Activated naive CD4-positive, alpha-beta T cell (primary cell): ENCODE data around the gene CCDC187.
"Not testable (repeated sequence)": the region's sequence is repeated elsewhere in the genome, so short reads cannot be mapped to it uniquely, and the experiment has no call there.

ENCODE experiments used
- DNase-seq, 4 experiments: peaks; one replicate each; lab custom pipeline; 2025; lab: John Stamatoyannopoulos, UW

The CCDC187 gene

DNA sequence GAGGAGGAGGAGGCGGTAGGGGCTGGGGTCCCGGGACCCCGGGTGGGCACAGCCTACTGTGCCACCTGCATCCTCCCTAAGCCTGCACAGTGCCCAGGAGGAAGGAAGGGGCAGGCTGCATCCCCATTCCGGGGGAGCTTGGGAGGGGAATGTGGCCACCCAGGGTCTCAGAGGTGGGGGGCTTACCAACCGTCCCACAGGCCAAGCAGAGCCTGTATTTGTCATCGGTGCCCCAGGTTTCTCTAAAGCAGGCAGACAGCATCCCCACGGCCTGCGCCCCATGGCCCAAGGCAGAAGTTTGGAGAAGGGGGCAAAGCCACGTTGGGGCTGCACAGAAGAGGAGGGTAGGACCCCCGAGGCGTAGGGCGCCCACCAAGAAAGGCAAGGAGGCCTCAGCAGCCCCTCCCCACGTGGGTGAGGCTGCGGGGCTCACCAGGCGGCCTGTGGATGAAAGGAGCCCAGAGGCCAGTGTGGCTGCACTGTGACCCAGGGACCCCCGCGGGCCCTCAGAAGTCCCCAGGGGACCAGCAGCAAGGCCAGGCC, 22.9 kb upstream of the CCDC187 start:
- no peak for DNase-seq

DNA sequence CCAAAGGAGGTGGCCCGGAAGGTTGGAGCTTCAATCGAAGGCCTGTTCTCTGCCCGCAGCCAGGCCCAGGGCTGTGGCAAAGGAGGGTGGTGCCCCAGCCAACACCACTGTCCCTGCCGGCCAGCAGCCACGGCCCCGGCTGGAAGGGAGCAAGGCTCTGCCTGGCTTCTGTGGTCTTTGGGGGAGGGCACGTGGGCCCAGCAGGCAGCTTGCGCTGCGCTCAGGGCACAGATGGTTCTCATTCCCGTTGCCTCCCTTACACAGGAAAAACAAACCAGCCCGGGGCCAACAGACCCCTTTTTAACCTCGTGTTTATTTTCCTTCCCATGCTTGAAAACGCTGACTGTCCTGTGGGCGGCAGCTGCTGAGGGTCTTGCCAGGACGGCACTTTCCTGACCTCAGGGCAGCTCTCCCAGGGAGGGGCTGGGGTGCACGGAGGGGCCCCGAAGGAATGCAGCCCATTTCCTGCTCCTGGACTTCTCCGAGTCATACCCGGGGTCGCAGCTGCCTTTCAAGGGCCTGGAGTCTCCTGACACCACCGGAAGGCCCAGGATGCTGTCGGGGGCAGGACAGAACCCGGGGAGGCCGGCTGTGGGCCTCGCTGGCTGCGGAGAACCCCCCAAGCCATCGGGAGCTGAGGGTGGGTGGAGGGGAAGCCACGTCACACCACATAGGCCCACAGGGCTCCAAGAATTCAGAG, 22.3 kb upstream of the CCDC187 start:
- DNase-seq: no peak

DNA sequence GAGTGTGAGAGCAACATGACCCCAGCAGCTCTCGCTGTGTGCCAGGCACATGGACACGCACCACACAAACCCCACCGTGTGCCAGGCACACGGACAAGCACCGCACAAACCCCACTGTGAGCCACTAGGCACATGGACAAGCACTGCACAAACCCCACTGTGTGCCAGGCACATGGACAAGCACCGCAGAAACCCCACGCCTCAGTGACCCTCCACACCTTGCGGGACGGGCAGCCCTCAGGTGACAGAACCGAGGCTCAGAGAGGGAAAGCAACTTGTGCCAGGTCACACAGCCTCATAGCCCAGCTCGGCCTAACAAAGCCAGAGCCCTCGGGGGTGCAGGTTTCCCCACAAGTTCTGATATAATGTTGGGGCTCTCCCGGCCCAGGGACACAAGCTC, 21.5 kb upstream of the CCDC187 start:
- no peak for DNase-seq

- no peak for DNase-seq
Measured at GRCh38 chr9:136324501-136325300, 20.8 kb upstream of the CCDC187 start.

- DNase-seq: no peak
Measured at GRCh38 chr9:136323371-136323789, 19.5 kb upstream of the CCDC187 start.

GRCh38 chr9:136322756-136323330, 18.9 kb upstream of the CCDC187 start:
- no peak for DNase-seq

GRCh38 chr9:136321561-136321960, 17.7 kb upstream of the CCDC187 start:
- no peak for DNase-seq

DNA sequence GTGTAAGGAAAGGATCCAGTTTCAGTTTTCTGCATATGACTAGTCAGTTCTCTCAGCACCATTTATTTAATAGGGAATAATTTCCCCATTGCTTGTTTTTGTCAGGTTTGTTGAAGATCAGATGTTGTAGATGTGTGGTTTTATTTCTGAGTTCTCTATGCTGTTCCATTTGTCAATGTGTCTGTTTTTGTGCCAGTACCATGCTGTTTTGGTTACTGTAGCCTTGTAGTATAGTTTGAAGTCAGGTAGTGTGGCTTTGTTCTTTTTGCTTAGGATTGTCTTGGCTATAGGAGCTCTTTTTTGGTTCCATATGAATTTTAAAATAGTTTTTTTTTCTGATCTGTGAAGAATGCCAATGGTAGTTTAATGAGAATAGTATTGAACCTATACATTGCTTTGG, 17.1 kb upstream of the CCDC187 start:
- DNase-seq: not testable (repeated sequence)

DNA sequence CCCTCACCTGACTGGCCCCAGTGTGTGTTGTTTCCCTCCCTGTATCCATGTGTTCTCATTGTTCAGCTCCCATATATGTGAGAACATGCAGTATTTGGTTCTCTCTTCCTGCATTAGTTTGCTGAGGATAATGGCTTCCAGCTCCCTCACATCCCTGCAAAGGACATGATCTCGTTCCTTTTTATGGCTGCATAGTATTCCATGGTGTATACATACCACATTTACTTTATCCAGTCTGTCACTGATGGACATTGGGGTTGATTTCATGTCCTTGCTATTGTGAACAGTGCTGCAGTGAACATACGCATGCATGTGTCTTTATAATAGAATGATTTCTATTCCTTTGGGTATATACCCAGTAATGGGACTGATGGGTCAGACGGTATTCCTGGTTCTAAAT, 16.1 kb upstream of the CCDC187 start:
- not testable (repeated sequence) for DNase-seq

DNA sequence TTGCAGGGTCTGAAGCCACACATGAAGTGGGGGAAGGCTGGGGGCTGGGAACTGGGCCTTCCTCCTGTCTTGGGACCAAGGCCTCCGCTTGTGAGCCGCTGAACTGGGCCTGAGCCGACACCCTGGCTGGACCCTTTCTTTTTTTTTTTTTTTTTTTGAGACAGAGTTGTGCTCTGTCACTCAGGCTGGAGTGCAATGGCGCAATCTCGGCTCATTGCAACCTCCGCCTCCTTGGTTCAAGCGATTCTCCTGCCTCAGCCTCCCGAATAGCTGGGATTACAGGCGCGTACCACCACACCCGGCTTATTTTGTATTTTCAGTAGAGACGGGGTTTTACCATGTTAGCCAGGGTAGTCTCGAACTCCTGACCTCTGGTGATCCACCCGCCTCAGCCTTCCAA, 15.3 kb upstream of the CCDC187 start:
- not testable (repeated sequence) for DNase-seq

GRCh38 chr9:136318776-136319241, 14.9 kb upstream of the CCDC187 start:
- no peak for DNase-seq

GRCh38 chr9:136318111-136318775, 14.3 kb upstream of the CCDC187 start:
- no peak for DNase-seq

DNA sequence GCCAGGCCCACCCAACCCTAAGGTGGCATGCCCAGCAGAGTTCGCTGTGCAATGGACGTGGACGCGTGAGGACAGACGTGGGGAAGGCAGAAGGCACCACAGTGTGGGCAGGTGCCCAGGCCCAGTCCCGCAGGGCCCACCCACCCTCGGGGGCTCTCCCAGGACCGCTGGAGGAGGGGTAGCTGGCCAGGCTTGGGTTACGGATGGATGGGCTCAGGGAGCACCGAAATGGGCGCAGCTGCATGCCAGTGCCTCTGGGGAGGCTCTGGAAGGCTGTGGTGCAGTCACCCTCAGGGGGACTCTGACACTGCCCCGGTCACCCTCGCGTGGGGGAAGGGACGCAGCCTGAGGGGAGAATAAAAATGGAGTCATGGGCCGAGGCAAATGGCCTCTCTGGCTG, 13.8 kb upstream of the CCDC187 start:
- no peak for DNase-seq

DNA sequence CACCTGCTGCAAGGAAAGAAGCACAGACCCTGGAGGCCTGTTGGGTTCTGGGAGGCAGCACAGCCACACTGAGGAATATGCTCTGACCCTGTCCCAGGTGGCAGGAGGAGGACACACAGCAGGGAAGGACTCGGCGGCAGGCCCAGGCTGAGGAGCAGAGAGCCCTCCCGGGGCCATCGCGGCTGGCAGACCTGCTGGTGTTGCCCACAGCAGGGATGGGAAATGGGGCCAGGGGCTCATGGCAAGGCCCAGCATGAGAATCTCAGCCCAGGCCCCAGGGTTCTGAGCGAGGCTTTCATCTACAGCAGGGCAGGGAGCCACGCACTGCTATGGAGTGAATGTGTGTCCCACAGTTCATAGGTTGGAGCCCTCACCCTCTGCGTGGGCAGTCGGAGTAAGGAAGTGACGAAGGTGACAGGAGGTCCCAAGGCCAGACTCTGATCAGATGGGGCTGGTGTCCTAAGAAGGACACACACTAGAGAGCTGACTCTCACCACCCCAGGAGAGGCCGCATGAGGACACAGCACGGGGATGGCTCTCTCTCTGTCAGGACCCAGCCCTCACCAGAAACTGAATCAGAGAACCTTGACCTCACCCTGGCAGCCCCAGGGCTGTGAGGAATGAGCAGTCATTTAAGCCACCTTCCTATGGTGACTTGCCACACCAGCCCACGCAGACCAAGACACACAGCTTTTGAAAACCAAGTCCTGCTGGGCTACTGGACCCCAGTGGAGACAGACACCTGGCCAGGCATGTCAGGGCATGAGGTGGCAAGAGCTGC, 13.2 kb upstream of the CCDC187 start:
- DNase-seq: no peak

- DNase-seq: no peak
Measured at GRCh38 chr9:136316271-136316751, 12.4 kb upstream of the CCDC187 start.

DNA sequence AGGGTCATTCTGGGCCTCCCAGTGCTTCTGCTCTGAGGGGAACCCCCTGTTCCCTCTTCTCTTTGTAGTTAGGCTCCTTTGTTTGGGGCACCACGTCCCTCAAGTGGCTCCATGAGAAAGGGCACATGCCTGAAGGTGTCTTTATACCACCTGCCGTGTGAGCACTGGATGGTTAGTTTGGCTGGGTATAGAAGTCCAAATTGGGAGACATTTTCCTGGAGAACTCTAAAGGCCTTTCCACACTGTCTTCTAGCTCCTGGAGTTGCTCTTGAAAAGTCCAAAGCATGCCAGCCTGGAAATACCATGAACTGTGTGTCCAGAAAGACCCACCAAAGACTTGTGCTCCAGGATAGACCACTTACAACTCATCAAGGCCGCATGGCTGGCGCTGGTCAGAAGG, 11.1 kb upstream of the CCDC187 start:
- DNase-seq: no peak

GRCh38 chr9:136314056-136314416, 10.1 kb upstream of the CCDC187 start:
- no peak for DNase-seq

DNA sequence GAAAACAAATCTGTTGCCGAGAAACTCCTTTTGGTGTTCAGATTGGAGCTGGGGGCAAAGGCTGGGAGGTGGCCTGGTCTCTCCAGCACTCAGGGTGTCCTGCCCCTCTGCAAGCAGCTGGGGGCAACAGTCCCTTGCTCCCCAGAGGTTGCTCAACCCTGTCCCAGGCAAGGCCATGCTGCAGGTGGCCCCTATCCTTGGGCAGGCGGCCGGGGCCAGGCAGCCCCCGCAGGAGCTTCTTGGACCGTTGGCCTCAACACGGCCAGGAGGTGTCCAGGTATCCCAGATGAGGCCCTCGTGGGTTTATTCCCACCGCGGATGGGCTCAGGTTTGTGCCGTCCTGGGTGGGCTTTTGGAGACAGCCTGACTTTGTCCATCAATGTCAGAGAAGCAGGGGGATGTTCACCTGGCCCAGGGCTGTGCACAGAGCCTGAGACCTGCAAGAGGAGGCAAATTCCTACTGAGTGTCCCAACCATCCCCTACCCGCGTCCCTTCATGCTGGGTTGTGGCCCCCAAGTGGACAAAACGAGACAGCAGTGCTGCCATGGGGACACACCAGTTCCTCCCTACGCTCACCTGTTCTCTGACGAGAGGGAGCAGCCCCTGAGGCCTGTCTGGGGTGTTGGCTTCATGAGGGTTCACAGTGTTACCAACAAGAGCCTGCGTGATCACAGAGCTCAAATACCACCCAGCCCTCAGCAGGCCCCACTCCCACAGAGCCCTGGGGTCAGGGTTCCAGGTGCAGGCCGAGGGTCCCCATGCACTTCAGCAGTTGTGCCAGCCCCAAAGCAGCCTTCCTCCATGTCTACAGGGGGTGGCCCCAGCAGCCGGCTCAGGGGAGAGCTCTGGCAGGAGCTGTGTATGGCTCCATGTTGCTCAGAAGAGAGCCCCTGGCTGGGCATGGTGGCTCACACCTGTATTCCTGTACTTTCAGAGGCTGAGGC, 9.5 kb upstream of the CCDC187 start:
- DNase-seq: no peak

DNA sequence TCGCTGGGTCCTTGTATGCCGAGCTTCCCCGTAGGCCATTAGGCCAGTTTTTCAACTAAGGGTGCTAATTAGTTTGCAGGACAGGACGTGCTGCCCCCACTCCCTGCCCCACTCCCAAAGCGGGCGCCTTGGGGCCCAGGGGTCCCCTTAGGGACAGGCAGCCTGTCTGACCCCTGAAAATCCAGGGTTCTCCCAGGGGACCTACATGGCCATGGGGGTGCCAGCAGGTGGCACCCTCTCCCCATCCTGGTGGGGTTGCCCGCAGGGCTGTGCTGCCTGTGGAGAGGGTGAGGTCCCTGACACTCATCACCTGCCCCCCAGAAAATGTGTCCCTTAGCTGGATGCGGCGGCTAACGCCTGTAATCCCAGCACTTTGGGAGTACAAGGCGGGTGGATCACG, 8.5 kb upstream of the CCDC187 start:
- peak in 1 of 4 experiments; percentile 27 for DNase-seq

- no peak for DNase-seq
Measured at GRCh38 chr9:136312009-136312375, 8.1 kb upstream of the CCDC187 start.
